SIG-M5 treated with dmso at 0.1 percent for 504 hours (cell line): ENCODE results near the gene BRCA1.
"Not testable (repeated sequence)": the region's sequence is repeated elsewhere in the genome, so short reads cannot be mapped to it uniquely, and the experiment has no call there.

Experiments used
- DNase-seq: peaks from one replicate; lab custom pipeline; 2025; ENCODE audit not compliant: unreplicated experiment; lab: John Stamatoyannopoulos, UW

The BRCA1 gene

DNA sequence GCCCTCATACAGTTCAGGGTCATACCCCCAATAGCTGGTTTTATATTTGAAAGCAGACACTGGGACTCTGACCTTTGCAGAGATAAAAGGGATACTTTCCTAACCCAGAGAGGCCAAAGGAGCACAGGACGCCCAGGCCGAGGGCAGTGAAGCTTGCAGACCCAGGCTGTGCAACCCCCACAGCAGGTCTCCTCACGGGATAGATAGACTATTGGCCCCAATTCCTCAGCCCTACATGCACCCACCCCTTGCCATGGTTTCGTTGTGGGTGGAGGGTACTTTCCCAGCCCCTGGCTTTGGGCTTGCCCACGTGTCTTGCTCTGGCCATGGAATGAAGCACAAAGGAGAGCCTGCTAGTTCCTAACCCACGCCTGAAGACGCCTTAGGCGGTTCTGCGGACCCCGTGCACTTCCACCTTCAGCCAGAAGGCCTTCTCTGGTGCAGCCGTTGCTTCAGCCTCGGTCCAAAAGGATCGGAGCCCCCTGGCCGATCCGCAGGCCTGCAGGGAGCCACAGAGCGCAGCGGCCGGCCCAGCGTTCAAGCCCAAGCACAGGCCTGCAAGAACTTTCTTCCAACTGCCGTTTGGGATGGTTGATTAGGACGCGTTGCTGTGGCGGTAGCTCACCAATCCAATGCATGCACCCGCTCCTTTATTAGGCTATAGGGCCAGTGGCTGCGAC lies 9.8 kb upstream of the BRCA1 start:
- no peak for DNase-seq

DNA sequence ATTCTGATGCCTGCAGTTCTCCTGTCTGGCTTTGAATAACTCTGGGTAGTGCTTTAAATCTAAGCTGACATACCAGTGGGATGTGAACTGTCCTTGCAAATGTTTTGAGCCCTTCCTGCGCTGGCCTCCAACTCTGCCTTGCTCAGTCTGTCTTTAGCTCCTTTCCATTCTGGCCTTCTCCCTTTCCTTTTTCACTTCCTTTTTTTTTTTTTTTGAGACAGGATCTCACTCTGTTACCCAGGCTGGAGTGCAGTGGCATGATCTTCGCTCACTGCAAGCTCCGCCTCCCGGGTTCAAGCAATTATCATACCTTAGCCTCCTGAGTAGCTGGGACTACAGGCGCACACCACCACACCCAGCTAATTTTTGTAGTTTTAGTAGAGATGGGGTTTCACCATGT lies 8.3 kb upstream of the BRCA1 start:
- peak; percentile 30 for DNase-seq

DNA sequence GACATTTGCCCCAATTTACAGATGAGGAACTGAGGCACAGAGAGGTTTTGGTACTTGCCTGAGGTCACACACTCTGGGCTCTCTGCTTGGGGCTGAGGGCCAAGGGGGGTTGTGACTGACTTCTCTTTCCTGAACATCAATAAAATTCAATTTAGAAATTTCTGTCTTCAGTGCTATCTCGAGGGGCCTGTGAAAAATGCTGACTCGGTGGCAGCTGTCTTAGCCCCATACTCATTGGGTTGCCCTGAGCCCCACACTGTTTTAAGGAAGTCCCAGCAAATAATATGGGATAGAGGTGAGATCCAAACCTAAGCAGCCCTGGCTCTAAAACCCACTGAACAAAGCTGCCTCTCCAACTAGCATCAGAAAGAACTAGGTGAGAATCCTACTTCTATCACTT lies 7.0 kb upstream of the BRCA1 start:
- no peak for DNase-seq

DNA sequence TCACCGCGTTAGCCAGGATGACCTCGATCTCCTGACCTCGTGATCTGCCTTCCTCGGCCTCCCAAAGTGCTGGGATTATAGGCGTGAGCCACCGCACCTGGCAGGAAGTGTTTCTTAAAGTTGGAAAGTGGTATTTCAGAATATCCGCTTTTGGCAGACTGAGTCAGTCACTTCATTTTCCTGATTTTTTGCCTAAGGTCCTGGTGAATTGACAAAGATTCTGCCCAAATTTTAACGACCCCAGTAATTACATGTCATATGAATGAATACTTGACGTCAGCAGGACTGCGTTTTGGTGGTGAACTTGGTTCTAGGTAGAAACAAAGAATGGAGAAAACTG lies 4.5 kb upstream of the BRCA1 start:
- no peak for DNase-seq

DNA sequence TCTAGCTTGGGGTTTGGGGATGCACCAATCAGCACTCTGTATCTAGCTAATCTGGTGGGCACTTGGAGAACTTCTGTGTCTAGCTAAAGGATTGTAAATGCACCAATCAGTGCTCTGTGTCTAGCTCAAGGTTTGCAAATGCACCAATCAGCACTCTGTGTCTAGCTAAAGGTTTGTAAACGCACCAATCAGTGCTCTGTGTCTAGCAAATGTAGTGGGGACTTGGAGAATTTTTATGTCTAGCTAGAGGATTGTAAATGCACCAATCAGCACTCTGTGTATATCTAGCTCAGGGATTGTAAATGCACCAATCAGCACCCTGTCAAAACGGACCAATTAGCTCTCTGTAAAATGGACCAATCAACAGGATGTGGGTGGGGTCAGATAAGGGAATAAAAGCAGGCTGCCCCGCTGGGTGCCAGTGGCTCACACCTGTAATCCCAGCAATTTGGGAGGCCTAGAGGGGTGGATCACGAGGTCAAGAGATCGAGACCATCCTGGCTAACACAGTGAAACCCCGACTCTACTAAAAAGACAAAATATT lies 2.2 kb upstream of the BRCA1 start:
- not testable (repeated sequence) for DNase-seq

DNA sequence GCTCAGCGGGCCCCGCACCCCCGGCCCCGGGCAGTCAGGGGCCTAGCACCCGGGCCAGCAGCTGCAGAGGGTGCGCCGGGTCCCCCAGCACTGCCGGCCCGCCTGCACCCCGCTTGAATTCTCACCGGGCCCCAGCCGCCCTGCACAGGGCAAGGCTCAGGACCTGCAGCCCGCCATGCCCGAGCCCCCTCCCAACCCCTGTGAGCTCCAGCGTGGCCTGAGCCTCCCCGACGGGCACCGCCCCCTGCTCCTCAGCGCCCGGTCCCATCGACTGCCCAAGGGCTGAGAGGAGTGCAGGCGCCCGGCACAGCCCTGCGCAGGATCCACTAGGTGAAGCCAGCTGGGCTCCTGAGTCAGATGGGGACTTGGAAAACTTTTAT lies 1.7 kb upstream of the BRCA1 start:
- DNase-seq: no peak

DNA sequence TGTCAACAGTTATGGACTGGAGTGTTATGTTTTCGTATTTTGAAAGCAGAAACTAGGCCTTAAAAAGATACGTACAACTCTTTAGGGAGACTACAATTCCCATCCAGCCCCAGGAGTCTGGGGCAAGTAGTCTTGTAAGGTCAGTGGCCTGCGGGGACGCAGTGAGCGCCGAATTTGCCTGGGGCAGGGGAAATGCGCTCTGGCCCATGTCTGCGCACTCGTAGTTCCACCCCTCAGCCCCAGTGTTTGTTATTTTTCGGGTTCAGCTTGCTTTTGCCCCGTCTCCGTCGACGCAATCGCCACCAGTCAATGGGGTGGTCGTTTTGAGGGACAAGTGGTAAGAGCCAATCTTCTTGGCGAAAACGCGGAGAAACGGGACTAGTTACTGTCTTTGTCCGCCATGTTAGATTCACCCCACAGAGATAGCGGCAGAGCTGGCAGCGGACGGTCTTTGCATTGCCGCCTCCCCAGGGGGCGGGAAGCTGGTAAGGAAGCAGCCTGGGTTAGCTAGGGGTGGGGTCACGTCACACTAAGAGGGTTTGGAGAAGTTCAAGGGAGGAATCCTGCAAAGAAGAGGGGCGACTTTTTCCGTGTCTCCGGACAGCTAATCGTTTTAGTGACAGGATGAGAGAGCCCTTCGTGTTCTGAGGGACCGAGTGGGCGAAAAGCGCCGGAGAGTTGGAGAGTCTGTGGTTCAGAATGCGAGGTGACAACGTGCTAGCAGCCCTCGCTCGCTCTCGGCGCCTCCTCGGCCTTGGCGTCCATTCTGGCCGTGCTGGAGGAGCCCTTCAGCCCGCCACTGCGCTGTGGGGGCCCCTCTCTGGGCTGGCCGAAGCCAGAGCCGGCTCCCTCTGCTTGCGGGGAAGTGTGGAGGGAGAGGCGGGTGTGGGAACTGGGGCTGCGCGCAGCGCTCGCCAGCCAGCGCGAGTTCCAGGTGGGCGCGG lies 1.1 kb upstream of the BRCA1 start:
- DNase-seq: no peak

DNA sequence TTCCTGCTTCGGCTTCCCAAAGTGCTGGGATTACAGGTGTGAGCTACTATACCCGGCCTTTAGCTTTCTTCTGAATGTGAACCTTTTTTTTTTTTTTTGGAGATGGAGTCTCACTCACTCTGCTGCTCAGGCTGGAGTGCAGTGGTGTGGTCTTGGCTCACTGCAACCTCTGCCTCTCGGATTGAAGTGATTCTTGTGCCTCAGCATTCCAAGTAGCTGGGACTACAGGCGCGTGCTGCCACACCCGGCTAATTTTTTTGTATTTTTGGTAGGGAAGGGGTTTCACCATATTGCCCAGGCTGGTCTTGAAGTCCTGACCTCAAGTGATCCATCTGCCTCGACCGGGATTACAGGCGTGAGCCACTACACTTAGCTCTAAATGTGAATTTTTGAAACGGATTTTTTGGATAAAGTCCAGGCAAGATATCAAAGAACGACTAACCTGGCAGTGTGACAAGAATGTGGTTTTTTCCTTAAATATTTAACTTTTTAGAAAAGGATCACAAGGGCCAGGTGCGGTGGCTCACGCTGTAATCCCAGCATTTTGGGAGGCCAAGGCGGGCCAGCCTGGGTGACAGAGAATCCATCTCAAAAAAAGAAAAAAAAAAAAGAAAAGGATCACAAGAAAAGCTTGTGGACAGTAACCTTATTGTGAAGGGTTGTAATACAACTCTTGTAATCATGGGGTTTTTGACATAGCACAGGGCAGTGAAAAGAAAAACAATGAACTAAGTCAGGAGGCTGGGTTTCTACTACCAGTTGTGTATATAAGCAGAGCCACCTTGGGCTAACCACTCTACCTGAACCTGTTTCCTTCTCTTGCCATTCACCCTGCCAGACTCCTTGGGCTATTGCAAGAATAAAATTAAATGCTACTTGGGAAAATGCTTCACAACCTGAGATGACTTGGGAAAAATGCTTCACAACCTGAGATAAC lies 6.2 kb downstream of the BRCA1 start:
- no peak for DNase-seq

DNA sequence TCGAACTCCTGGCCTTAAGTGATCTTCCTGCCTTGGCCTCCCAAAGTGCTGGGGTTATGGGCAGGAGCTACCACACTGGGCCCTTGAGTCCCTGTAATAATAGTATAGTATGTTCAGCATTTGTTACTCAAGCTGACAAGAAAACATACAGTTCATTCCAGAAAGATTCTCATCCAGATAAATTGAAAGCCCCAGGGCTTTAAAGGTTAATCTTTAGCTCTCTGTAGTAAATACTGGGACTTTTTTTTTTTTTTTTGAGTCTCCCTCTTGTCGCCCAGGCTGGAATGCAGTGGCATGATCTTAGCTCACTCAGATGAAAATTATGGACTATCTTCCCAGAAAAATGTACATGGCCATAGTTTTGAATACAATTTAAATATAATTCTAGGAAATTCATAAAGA lies 11.0 kb downstream of the BRCA1 start:
- no peak for DNase-seq

DNA sequence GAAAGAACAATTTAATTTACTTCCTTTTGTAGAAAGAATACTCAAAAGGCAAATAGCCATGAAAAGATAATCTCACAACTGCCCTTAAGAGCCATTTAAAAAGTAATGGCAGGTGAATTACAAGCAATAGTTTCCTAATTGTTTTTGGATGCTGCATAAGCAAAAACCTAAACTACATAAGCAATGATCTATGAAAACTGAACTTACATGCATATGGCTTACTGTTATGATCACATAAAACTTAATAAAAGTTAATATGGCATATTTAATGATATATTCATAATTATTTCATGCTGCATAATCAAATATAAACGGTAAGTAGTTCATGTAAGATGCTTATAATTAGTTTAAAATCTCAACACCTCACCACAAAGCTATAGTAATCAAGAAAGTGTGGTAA lies 18.6 kb downstream of the BRCA1 start:
- no peak for DNase-seq

DNA sequence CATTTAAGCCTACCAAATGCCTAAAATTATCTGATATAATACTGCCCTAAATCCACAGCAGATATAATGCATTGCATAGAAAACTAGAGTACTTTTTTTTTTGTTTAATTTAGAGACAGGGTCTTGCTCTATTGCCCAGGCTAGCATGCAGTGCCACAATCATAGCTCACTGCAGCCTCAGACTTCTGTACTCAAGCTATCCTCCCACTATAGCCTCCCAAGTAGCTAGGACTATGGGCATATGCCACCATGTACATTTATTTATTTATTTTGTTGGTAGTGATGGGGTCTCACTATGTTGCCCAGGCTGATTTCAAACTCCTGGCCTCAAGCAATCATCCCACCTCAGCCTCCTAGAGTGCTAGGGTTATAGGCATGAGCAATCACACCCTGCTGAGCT lies 20.0 kb downstream of the BRCA1 start:
- DNase-seq: no peak

DNA sequence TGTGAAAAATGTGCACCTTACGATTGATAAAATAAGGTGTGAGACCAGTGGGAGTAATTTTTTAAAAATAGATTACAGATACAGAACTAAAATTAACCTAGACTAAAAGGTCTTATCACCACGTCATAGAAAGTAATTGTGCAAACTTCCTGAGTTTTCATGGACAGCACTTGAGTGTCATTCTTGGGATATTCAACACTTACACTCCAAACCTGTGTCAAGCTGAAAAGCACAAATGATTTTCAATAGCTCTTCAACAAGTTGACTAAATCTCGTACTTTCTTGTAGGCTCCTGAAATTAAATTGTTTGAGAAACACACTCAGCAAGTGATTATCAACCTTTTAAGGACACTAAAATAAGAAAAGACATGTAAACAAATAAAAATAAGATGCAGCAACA lies 20.5 kb downstream of the BRCA1 start:
- no peak for DNase-seq

DNA sequence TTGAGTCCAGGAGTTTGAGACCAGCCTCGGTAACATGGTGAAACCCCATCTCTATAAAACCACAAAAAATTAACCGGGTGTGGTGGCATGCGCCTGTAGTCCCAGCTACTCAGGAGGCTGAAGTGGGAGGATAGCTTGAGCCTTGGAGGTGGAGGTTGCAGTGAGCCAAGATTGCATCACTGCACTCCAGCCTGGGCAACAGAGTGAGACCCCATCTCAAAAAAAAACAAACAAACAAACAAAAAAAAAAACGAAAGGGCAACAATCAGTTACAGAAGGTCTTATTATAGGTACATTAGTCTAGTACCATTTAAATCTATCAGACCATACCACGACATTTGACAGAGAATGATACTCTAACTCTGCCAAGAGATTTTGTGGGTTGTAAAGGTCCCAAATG lies 29.8 kb downstream of the BRCA1 start:
- DNase-seq: not testable (repeated sequence)

DNA sequence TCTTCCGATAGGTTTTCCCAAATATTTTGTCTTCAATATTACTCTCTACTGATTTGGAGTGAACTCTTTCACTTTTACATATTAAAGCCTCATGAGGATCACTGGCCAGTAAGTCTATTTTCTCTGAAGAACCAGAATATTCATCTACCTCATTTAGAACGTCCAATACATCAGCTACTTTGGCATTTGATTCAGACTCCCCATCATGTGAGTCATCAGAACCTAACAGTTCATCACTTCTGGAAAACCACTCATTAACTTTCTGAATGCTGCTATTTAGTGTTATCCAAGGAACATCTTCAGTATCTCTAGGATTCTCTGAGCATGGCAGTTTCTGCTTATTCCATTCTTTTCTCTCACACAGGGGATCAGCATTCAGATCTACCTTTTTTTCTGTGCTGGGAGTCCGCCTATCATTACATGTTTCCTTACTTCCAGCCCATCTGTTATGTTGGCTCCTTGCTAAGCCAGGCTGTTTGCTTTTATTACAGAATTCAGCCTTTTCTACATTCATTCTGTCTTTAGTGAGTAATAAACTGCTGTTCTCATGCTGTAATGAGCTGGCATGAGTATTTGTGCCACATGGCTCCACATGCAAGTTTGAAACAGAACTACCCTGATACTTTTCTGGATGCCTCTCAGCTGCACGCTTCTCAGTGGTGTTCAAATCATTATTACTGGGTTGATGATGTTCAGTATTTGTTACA lies 30.9 kb downstream of the BRCA1 start:
- no peak for DNase-seq

DNA sequence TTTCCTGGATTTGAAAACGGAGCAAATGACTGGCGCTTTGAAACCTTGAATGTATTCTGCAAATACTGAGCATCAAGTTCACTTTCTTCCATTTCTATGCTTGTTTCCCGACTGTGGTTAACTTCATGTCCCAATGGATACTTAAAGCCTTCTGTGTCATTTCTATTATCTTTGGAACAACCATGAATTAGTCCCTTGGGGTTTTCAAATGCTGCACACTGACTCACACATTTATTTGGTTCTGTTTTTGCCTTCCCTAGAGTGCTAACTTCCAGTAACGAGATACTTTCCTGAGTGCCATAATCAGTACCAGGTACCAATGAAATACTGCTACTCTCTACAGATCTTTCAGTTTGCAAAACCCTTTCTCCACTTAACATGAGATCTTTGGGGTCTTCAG lies 32.3 kb downstream of the BRCA1 start:
- no peak for DNase-seq

DNA sequence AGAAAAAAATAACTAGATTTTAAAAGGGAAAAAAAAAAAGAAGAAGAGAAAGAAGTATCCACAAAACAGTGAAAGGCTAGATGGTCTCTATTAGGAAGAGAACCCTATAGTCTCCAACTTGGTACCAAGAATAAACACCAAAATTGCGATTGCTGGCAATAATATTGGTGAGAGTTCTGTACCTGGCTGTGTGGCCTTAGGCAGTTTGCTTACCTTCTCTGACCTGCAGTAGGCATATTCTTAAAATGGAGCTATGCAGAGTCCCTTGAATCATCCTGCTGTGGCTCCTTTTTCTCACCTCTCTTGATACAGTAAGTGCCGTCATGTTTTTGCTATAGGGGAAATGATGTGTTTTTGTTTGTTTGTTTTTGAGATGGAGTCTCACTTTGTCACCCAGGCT lies 35.1 kb downstream of the BRCA1 start:
- DNase-seq: no peak

DNA sequence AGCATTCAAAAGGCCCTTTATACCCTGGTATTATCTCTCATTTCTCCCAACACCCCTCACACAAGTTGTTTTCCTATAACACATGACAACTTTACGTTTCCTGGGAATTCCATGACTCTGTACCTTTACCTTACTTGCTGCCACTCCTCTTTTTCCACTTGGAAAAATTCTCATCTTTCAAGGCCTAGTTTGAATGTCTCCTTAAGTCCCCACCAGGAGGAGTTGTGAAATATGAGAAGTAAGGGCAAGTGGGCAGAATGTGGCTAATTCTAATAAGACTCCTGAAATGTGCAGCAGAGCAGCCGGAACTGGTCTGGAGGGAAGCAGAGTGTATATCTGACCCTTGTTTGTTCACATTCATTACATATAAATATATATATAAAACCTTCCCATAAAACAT lies 39.7 kb downstream of the BRCA1 start:
- no peak for DNase-seq

DNA sequence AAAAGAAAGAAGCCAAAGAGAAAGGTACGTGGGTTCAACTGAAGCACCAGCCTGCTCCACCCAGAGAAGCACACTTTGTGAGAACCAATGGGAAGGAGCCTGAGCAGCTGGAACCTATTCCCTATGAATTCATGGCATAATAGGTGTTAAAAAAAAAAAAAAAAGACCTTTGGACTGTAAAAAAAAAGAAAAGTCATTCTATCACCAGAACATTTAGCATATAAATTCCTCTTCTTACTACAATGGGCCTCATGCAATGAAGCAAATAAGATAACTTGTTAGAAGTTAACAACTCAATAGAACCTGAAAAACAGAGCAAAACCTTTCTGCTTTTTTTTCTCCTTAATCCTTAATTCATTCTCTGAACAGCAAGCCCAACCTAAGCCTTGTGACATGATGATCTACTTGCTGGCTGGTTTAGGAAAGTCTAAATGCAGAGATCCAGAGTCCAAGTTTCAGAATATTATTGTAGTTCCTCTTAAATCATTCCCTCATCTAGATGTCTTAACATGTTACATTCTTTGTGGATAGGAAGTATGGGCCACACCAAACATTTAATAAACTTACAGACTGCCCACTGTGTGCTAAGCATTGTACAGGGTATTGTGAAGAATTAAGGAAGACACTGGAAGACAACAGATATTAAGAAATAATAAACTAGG lies 45.4 kb downstream of the BRCA1 start:
- DNase-seq: no peak

DNA sequence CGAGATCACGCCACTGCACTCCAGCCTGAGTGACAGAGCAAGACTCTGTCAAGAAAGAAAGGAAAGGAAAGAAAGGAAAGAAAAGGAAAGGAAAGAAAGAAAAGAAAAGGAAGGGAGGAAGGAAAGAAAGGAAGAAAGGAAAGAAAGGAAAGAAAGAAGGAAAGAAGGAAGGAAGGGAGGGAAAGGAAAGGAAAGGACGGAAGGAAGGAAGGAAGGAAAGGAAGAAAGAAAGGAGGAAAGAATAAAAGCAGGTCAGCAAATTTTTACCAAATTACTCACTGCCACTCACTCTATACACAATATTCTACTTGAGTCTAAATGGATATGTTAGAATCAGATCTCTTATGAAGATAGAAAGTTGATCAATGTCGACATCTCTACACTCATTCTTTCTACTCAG lies 50.3 kb downstream of the BRCA1 start:
- DNase-seq: no peak

DNA sequence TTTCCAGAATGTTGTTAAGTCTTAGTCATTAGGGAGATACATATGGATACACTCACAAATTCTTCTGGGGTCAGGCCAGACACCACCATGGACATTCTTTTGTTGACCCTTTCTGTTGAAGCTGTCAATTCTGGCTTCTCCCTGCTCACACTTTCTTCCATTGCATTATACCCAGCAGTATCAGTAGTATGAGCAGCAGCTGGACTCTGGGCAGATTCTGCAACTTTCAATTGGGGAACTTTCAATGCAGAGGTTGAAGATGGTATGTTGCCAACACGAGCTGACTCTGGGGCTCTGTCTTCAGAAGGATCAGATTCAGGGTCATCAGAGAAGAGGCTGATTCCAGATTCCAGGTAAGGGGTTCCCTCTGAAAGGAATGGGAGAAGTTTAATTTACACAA lies 54.3 kb downstream of the BRCA1 start:
- no peak for DNase-seq
